ENCODE measurements around the gene SH3GL3. TPM values are rescaled to one million over a fixed set of nuclear protein-coding genes. Genes with fewer than 3 reads are reported as not detected.

SH3GL3 gene
- total RNA-seq, 1 experiment from 2014 or later, result not detected

GRCh38 chr15:83462953-83463433 lies 15.9 kb downstream of the SH3GL3 start:
- CTCF ChIA-PET, result no interaction called here
- H3K27me3 ChIP-seq (ENCODE audit: control insufficient read depth, insufficient read depth, low read length), result no peaks in the 10 kb centered on the region
- H3K4me1 ChIP-seq (ENCODE audit: control insufficient read depth, insufficient read depth, low read length), result no peaks in the 10 kb centered on the region
- no peaks in the 10 kb centered on the region for H3K9me3 ChIP-seq (ENCODE audit: control insufficient read depth, insufficient read depth, low read depth, low read length)
- in situ Hi-C loops (cut with HindIII; ENCODE audit: low pct_unique_long_range_greater_than_20kb, low sequenced_read_pairs) (no loop called here), intact Hi-C loops (cut with micrococcal nuclease; ENCODE audit: unreplicated experiment) (no loop called here)
- H3K4me3 ChIP-seq (ENCODE audit: low read depth in 2 of 2, low read length in 2 of 2), result no peak overlapping the region
- no TSS peak for BruUV-seq (replicated peaks)
- POLR2A ChIA-PET, result no interaction called here
- DNase-seq (ENCODE audit: low read depth, low spot score) (no peak), ATAC-seq (no peak)
- H3K27ac ChIP-seq (ENCODE audit: low read length), result no peak overlapping the region
- TF ChIP-seq CTCF (IDR thresholded peaks at IDR 0.05) (no peak), TCF7L2 (IDR thresholded peaks at IDR 0.05; ENCODE audit: low read depth, low read length) (no peak), SIN3A (IDR thresholded peaks at IDR 0.05; ENCODE audit: borderline replicate concordance, insufficient read depth, low read depth, low read length) (no peak), POLR2AphosphoS5 (IDR thresholded peaks at IDR 0.05; ENCODE audit: low read depth, low read length) (no peak), REST (IDR thresholded peaks at IDR 0.05; ENCODE audit: insufficient read depth in 1 of 2, low read depth in 2 of 2, low read length in 1 of 2) (no peak)
- no peaks in the 10 kb centered on the region for H3K36me3 ChIP-seq (ENCODE audit: control insufficient read depth, insufficient read depth, low read length)

- BruUV-seq (replicated peaks), result no TSS peak
- intact Hi-C loops (cut with micrococcal nuclease; ENCODE audit: unreplicated experiment) (no loop called here), in situ Hi-C loops (cut with HindIII; ENCODE audit: low pct_unique_long_range_greater_than_20kb, low sequenced_read_pairs) (no loop called here)
- Histone ChIP-seq H3K27me3 (ENCODE audit: control insufficient read depth, insufficient read depth, low read length) (no peaks in the 10 kb centered on the region), H3K36me3 (ENCODE audit: control insufficient read depth, insufficient read depth, low read length) (no peaks in the 10 kb centered on the region), H3K9me3 (ENCODE audit: control insufficient read depth, insufficient read depth, low read depth, low read length) (no peaks in the 10 kb centered on the region), H3K27ac (ENCODE audit: low read length) (no peak overlapping the region), H3K4me3 (ENCODE audit: low read depth in 2 of 2, low read length in 2 of 2) (no peak overlapping the region), H3K4me1 (ENCODE audit: control insufficient read depth, insufficient read depth, low read length) (no peaks in the 10 kb centered on the region)
- no peak for ATAC-seq
- POLR2A ChIA-PET, result no interaction called here
- TF ChIP-seq SIN3A (IDR thresholded peaks at IDR 0.05; ENCODE audit: borderline replicate concordance, insufficient read depth, low read depth, low read length), result no peak
- no peak for TF ChIP-seq TCF7L2 (IDR thresholded peaks at IDR 0.05; ENCODE audit: low read depth, low read length)
- TF ChIP-seq CTCF (IDR thresholded peaks at IDR 0.05), result no peak
- no peak for TF ChIP-seq POLR2AphosphoS5 (IDR thresholded peaks at IDR 0.05; ENCODE audit: low read depth, low read length)
- TF ChIP-seq REST (IDR thresholded peaks at IDR 0.05; ENCODE audit: insufficient read depth in 1 of 2, low read depth in 2 of 2, low read length in 1 of 2), result no peak
- CTCF ChIA-PET, result no interaction called here
- no peak for DNase-seq (ENCODE audit: low read depth, low spot score)
These were observed 23.7 kb downstream of the SH3GL3 start for GRCh38 chr15:83470887-83471286.
